HCT116 (cell line): Measurements from ENCODE around the gene PILRA. TPM values are rescaled to one million over a fixed set of nuclear protein-coding genes. Genes with fewer than 3 reads are reported as not detected.
A peak's percentile ranks its signal among the peaks of the same experiment; 100 is the strongest.

ENCODE experiments used
- ATAC-seq: fragments of 200-7000 bp; cut with Tn5 transposase; 2 replicates; pipeline ENCODE4 v1.9.1; 2020; ENCODE audit warnings: mild to moderate bottlenecking, moderate library complexity
- BruUV-seq: library from RNA; stranded (reverse); fragments of 400-500 nt; replicated peaks from 2 replicates; lab custom pipeline; 2021; lab: Mats Ljungman, UMichigan
- CTCF ChIA-PET: fragments of 300-600 bp; sonication (Branson Sonifier 250); formaldehyde crosslinking; loops from one replicate; lab custom pipeline; 2021; ENCODE audit warnings: antibody characterized with exemption; lab: Charles Lee
- POLR2A ChIA-PET: fragments of 300-600, 350-600 bp; sonication (Branson Sonifier 250); formaldehyde crosslinking; loops from one replicate; lab custom pipeline; 2021; ENCODE audit warnings: antibody characterized with exemption; lab: Charles Lee
- RAD21 ChIA-PET, 2 experiments: fragments of 300-600 bp; sonication (Branson Sonifier 250); formaldehyde crosslinking; loops; one replicate each; lab custom pipeline; 2023; ENCODE audit warnings: low total read pairs in 2 of 2; ENCODE audit not compliant: uncharacterized antibody in 2 of 2, unreplicated experiment in 2 of 2, low non-redundant PET in 1 of 2; lab: Charles Lee
- DNase-seq: peaks from one replicate; pipeline ENCODE4 v3.0.0-alpha.2; 2010; ENCODE audit warnings: low read depth, low spot score
- H2AFZ ChIP-seq: fragments of 200-600 bp; shearing (Covaris generic), sonication (generic); 2 replicates; pipeline ENCODE4 v1.6.1; 2017; ENCODE audit warnings: low read depth, mixed run types, mixed read lengths, antibody characterized with exemption, low read length; ENCODE audit not compliant: poor library complexity, severe bottlenecking
- H3K27ac ChIP-seq: 2 replicates; pipeline ENCODE4 v1.5.1; 2012; ENCODE audit warnings: low read depth, low read length
- H3K27me3 ChIP-seq: fragments of 200-600 bp; sonication (generic); 2 replicates; pipeline ENCODE4 v1.6.1; 2016; ENCODE audit warnings: mixed run types, low read length, mixed read lengths; ENCODE audit not compliant: insufficient read depth
- H3K36me3 ChIP-seq, 2 experiments: fragments of 200-500 bp in 1 of 2; fragments of 200-600 bp in 1 of 2; sonication (Bioruptor generic) in 1 of 2; sonication (generic) in 1 of 2; 2 replicates each; pipeline versions ENCODE4 v1.5.1 to v1.6.1; 2014 to 2016; ENCODE audit warnings: low read length in 2 of 2, inconsistent platforms in 1 of 2, mixed read lengths in 1 of 2, mixed run types in 1 of 2; ENCODE audit not compliant: insufficient read depth in 2 of 2, control insufficient read depth in 1 of 2
- H3K4me1 ChIP-seq, 2 experiments: fragments of 200-600 bp in 1 of 2; sonication (generic) in 1 of 2; 2 replicates each; pipeline versions ENCODE4 v1.5.1 to v1.6.1; 2012 to 2017; ENCODE audit warnings: low read length in 2 of 2, inconsistent platforms in 1 of 2, mild to moderate bottlenecking in 1 of 2, mixed read lengths in 1 of 2, mixed run types in 1 of 2, moderate library complexity in 1 of 2; ENCODE audit not compliant: insufficient read depth in 2 of 2, control insufficient read depth in 1 of 2
- H3K4me2 ChIP-seq: fragments of 200-600 bp; sonication (generic); 2 replicates; pipeline ENCODE4 v1.6.1; 2017; ENCODE audit warnings: mixed run types, low read length, mixed read lengths
- H3K4me3 ChIP-seq, 2 experiments: fragments of 200-600 bp in 1 of 2; sonication (generic) in 1 of 2; replicated peaks in 1 of 2; 2 replicates each; pipeline ENCODE4 v1.5.1; 2011 to 2016; ENCODE audit warnings: low read length in 2 of 2, control low read depth in 1 of 2, low read depth in 1 of 2, mild to moderate bottlenecking in 1 of 2, mixed read lengths in 1 of 2, mixed run types in 1 of 2
- H3K79me2 ChIP-seq: fragments of 200-600 bp; sonication (generic); 2 replicates; pipeline ENCODE4 v1.6.1; 2017; ENCODE audit warnings: mild to moderate bottlenecking, mixed run types, low read length, moderate library complexity, mixed read lengths; ENCODE audit not compliant: insufficient read depth
- H3K9ac ChIP-seq: fragments of 200-600 bp; sonication (generic); 2 replicates; pipeline ENCODE4 v1.6.1; 2016; ENCODE audit warnings: low read length, mixed read lengths
- H3K9me2 ChIP-seq: fragments of 200-600 bp; sonication (generic), shearing (Covaris generic); 2 replicates; pipeline ENCODE4 v1.6.1; 2017; ENCODE audit warnings: mixed run types, mild to moderate bottlenecking, moderate library complexity; ENCODE audit not compliant: insufficient read depth
- H3K9me3 ChIP-seq, 2 experiments: fragments of 200-500 bp in 1 of 2; fragments of 200-600 bp in 1 of 2; sonication (Bioruptor generic) in 1 of 2; sonication (generic) in 1 of 2; 2 replicates each; pipeline ENCODE4 v1.6.1; 2014 to 2017; ENCODE audit warnings: low read length in 2 of 2, mixed read lengths in 2 of 2, inconsistent platforms in 1 of 2, low read depth in 1 of 2, mild to moderate bottlenecking in 1 of 2, mixed run types in 1 of 2, moderate library complexity in 1 of 2; ENCODE audit not compliant: control insufficient read depth in 1 of 2, insufficient read depth in 1 of 2
- H4K20me1 ChIP-seq: fragments of 200-600 bp; sonication (generic), shearing (Covaris generic); 2 replicates; pipeline ENCODE4 v1.6.1; 2017; ENCODE audit warnings: mixed run types, mild to moderate bottlenecking, moderate library complexity; ENCODE audit not compliant: insufficient read depth
- ATF3 ChIP-seq: IDR thresholded peaks from 2 replicates; pipeline ENCODE4 v1.6.1; 2012
- EGR1 ChIP-seq: IDR thresholded peaks from 2 replicates; pipeline ENCODE4 v1.6.1; 2012; ENCODE audit warnings: low read depth
- ELF1 ChIP-seq: IDR thresholded peaks from 2 replicates; pipeline ENCODE4 v1.6.1; 2012; ENCODE audit warnings: low read depth, borderline replicate concordance
- EZH2 ChIP-seq: fragments of 200-600 bp; sonication (generic); IDR thresholded peaks from 2 replicates; pipeline ENCODE4 v1.6.1; 2017; ENCODE audit warnings: antibody characterized with exemption, mixed run types
- EZH2phosphoT487 ChIP-seq: fragments of 200-600 bp; IDR thresholded peaks from 2 replicates; pipeline ENCODE4 v1.6.1; 2018; ENCODE audit warnings: antibody characterized with exemption, borderline replicate concordance
- JUND ChIP-seq: IDR thresholded peaks from 2 replicates; pipeline ENCODE4 v1.6.1; 2012
- REST ChIP-seq: IDR thresholded peaks from 2 replicates; pipeline ENCODE4 v1.6.1; 2012; ENCODE audit warnings: low read depth
- SP1 ChIP-seq: IDR thresholded peaks from 2 replicates; pipeline ENCODE4 v1.6.1; 2012; ENCODE audit warnings: low read depth
- ZBTB33 ChIP-seq: IDR thresholded peaks from 2 replicates; pipeline ENCODE4 v1.6.1; 2011; ENCODE audit warnings: mild to moderate bottlenecking, low read length, moderate library complexity; ENCODE audit not compliant: insufficient replicate concordance; ENCODE audit errors: extremely low read depth
- ZFX ChIP-seq: fragments of 450-650 bp; IDR thresholded peaks from 2 replicates; pipeline ENCODE4 v1.6.1; 2017
- ZNF274 ChIP-seq: fragments of 200-500 bp; sonication (Bioruptor generic); IDR thresholded peaks from 2 replicates; pipeline ENCODE4 v1.6.1; 2014; ENCODE audit warnings: mild to moderate bottlenecking, low read depth, low read length, inconsistent platforms
- intact Hi-C: fragments of 100-400 bp; cut with micrococcal nuclease; formaldehyde crosslinking; loops from 2 replicates; pipeline ENCODE4 v1.10.0; 2022
- total RNA-seq: library from RNA; stranded (reverse); gene quantifications from one replicate; pipeline ENCODE4 v1.2.1, GENCODE V29; 2021; ENCODE audit not compliant: unreplicated experiment

Gene PILRA
- total RNA-seq, 1 experiment from 2014 or later: 1.8 TPM

- Histone ChIP-seq H3K27me3 (no peaks in the 10 kb centered on the region), H3K79me2 (no peaks in the 10 kb centered on the region), H3K9me3 (no peaks in the 10 kb centered on the region)
- BruUV-seq: no TSS peak
- DNase-seq: no peak
- ChIA-PET POLR2A (interaction anchor here (1.2 to 1.5 kb wide), 2 partner anchors 9 kb away, joined by 5 to 8 read pairs; partner anchors contain the start of gene ZCWPW1), CTCF (interaction anchor here (1.6 to 1.7 kb wide), 2 partner anchors 11 to 12 kb away, joined by 6 to 9 read pairs; no protein-coding TSS in a partner anchor)
- ATAC-seq: peak; percentile 59
- no peak for TF ChIP-seq JUND
- TF ChIP-seq EZH2phosphoT487: no peak
- TF ChIP-seq REST: no peak
- no peak for TF ChIP-seq ZFX
- TF ChIP-seq EZH2: no peak
- TF ChIP-seq SP1: no peak
- no peak for TF ChIP-seq ZBTB33
- TF ChIP-seq ZNF274: no peak
- TF ChIP-seq EGR1: no peak
- TF ChIP-seq ATF3: no peak
- TF ChIP-seq ELF1: no peak
- TF ChIP-seq, all 23 proteins: peak for 0
- Histone ChIP-seq H4K20me1 (no peaks in the 10 kb centered on the region), H3K36me3 (no peaks in the 10 kb centered on the region), H3K27ac (no peak overlapping the region), H3K4me1 (no peaks in the 10 kb centered on the region), H3K4me2 (no peak overlapping the region), H3K9me2 (no peaks in the 10 kb centered on the region), H2AFZ (no peak overlapping the region), H3K4me3 (no peak overlapping the region), H3K9ac (no peak overlapping the region)
- RAD21 ChIA-PET: no interaction called here
- intact Hi-C loops: no loop called here
Observed at GRCh38 chr7:100418930-100419659, 45.8 kb downstream of the PILRA start.
